Measurements from ENCODE around the gene SREBF2. TPM values are rescaled to one million over a fixed set of nuclear protein-coding genes. Genes with fewer than 3 reads are reported as not detected.

Gene SREBF2
- total and polyA plus RNA-seq, 2 of the 13 experiments (the other 11 are each of a cell fraction or from before 2014, with no cell fraction given) = 53.8 to 72.6 TPM

GRCh38 chr22:41799486-41800347, 33.2 kb upstream of the SREBF2 start (continued):
- TF ChIP-seq TCF7 (IDR thresholded peaks at IDR 0.05; ENCODE audit: low read depth) (no peak), MEF2D (CRISPR knock-in tag; IDR thresholded peaks at IDR 0.05) (peak; percentile 67), JUNB (CRISPR knock-in tag; IDR thresholded peaks at IDR 0.05; ENCODE audit: borderline replicate concordance) (0 out of 2 replicates have a peak, but pooled peaks have one; percentile 51), ZNF280D (CRISPR knock-in tag; IDR thresholded peaks at IDR 0.05) (peak; percentile 58; the same call in 1 of the 2 replicates), TOE1 (CRISPR knock-in tag; IDR thresholded peaks at IDR 0.05) (no peak), PHF21A (CRISPR knock-in tag; IDR thresholded peaks at IDR 0.05) (no peak; the same call in none of the 2 replicates), SNAPC5 (CRISPR knock-in tag; IDR thresholded peaks at IDR 0.05; ENCODE audit: borderline replicate concordance) (no peak), NR1H2 (CRISPR knock-in tag; IDR thresholded peaks at IDR 0.05; ENCODE audit: borderline replicate concordance, low read depth) (no peak), ZNF652 (CRISPR knock-in tag; IDR thresholded peaks at IDR 0.05; ENCODE audit: borderline replicate concordance, low read depth) (no peak), ZNF468 (CRISPR knock-in tag; IDR thresholded peaks at IDR 0.05) (no peak), ZNF292 (CRISPR knock-in tag; IDR thresholded peaks at IDR 0.05; ENCODE audit: borderline replicate concordance, low read depth) (no peak; the same call in 1 of the 2 replicates), ZNF790 (CRISPR knock-in tag; IDR thresholded peaks at IDR 0.05; ENCODE audit: borderline replicate concordance) (no peak), MLX (CRISPR knock-in tag; IDR thresholded peaks at IDR 0.05) (no peak), UBTF (CRISPR knock-in tag; IDR thresholded peaks at IDR 0.05) (no peak), ATF7 (IDR thresholded peaks at IDR 0.05) (no peak), ATF7 (CRISPR knock-in tag; IDR thresholded peaks at IDR 0.05) (peak; percentile 76; the same call in 1 of the 2 replicates), PBX3 (CRISPR knock-in tag; IDR thresholded peaks at IDR 0.05; ENCODE audit: borderline replicate concordance) (no peak), MBNL3 (CRISPR knock-in tag; conservative IDR thresholded peaks at IDR 0.05) (no peak), ZNF569 (CRISPR knock-in tag; IDR thresholded peaks at IDR 0.05; ENCODE audit: borderline replicate concordance) (no peak), SALL2 (CRISPR knock-in tag; IDR thresholded peaks at IDR 0.05) (no peak), PRMT3 (CRISPR knock-in tag; IDR thresholded peaks at IDR 0.05; ENCODE audit: borderline replicate concordance, low read depth) (0 out of 2 replicates have a peak, but pooled peaks have one; percentile 67), ZNF768 (CRISPR knock-in tag; IDR thresholded peaks at IDR 0.05) (no peak)

All from HepG2 (cell line).